ENCODE measurements around the gene KLF13.
A peak's percentile ranks its signal among the peaks of the same experiment; 100 is the strongest.

KLF13 gene

GRCh38 chr15:31336593-31337295 lies 10.1 kb downstream of the KLF13 start:
- no peak for DNase-seq (ENCODE audit: low spot score)
- TF ChIP-seq, protein P1, sequence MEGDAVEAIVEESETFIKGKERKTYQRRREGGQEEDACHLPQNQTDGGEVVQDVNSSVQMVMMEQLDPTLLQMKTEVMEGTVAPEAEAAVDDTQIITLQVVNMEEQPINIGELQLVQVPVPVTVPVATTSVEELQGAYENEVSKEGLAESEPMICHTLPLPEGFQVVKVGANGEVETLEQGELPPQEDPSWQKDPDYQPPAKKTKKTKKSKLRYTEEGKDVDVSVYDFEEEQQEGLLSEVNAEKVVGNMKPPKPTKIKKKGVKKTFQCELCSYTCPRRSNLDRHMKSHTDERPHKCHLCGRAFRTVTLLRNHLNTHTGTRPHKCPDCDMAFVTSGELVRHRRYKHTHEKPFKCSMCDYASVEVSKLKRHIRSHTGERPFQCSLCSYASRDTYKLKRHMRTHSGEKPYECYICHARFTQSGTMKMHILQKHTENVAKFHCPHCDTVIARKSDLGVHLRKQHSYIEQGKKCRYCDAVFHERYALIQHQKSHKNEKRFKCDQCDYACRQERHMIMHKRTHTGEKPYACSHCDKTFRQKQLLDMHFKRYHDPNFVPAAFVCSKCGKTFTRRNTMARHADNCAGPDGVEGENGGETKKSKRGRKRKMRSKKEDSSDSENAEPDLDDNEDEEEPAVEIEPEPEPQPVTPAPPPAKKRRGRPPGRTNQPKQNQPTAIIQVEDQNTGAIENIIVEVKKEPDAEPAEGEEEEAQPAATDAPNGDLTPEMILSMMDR (IDR thresholded peaks at IDR 0.05; ENCODE audit: extremely low read depth, insufficient read depth, missing control alignments), result no peak
- in situ Hi-C loops (cut with MboI; ENCODE audit: low pct_unique_long_range_greater_than_20kb, low sequenced_read_pairs, unreplicated experiment), result no loop called here

DNA sequence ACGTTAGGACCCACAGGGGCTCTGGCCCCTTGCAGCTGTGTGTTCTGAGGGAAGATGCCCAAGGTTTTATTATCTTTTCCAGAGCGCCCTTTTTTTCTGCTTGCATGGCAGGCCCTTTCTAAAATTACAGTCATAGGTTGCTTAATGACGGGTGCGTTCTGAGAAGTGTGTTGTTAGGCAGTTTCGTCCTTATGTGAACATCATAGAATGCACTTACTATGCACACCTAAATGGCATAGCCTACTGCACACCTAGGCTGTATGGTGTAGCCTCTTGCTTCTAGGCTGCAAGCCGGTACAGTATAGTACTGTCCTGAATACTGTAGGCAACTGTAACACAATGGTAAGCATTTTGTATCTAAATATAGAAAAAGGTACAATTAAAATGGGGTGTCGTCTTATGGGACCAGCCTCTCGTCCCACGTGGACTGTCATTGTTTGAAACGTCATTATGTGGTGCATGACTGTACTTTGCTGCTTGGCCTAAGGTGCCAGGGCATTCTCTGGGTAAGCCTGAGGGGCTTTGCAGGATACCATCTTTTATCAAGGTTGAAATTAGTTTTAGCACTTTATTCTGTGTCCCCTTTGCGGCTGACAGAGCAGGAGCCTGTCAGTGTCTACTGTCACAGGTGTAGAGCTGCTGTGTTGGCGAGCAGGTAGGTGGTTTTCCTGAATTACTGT lies 10.9 kb downstream of the KLF13 start:
- TF ChIP-seq, protein P1 (IDR thresholded peaks at IDR 0.05; ENCODE audit: extremely low read depth, insufficient read depth, missing control alignments), result no peak
- DNase-seq (ENCODE audit: low spot score), result no peak
- in situ Hi-C loops (cut with MboI; ENCODE audit: low pct_unique_long_range_greater_than_20kb, low sequenced_read_pairs, unreplicated experiment), result no loop called here

GRCh38 chr15:31338318-31338878 lies 11.8 kb downstream of the KLF13 start:
- DNase-seq (ENCODE audit: low spot score), result no peak
- in situ Hi-C loops (cut with MboI; ENCODE audit: low pct_unique_long_range_greater_than_20kb, low sequenced_read_pairs, unreplicated experiment), result no loop called here
- TF ChIP-seq, protein P1 (IDR thresholded peaks at IDR 0.05; ENCODE audit: extremely low read depth, insufficient read depth, missing control alignments), result no peak

DNA sequence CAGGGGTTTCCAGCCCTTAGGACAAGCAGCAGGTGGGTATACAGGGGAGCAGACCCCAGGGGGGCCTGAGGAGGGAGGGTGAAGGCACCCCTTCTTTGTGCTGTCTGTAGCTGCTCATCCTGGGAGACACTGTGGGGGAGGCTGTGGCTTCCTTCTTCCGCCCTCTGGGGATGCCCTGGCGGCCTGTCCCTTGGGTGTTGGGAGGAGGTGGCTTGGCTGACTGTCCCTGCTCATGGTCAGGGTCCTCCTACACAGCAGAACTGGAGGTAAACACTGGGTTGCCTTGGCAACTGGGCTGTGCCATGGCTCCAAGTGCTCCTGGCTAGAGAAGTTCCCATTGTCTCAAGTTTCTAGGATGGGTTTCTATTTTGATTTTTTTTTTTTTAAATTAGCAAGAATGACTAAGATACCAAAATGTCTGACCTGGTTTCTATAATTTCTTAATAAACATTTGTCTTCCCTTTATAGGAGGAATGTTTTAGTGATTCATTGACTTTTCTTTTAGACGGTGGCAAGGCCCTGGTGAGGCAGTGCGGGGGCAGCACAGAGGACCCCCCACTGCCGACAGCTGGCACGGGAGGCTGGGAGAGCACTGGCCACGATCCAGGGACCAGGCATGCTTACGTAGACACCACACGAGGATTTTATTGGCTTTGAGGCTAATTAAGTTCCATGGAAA lies 12.4 kb downstream of the KLF13 start:
- peak; percentile 62 for DNase-seq (ENCODE audit: low spot score)
- in situ Hi-C loops (cut with MboI; ENCODE audit: low pct_unique_long_range_greater_than_20kb, low sequenced_read_pairs, unreplicated experiment), result no loop called here
- TF ChIP-seq, protein P1 (IDR thresholded peaks at IDR 0.05; ENCODE audit: extremely low read depth, insufficient read depth, missing control alignments), result no peak

GRCh38 chr15:31339558-31339895 lies 12.9 kb downstream of the KLF13 start:
- in situ Hi-C loops (cut with MboI; ENCODE audit: low pct_unique_long_range_greater_than_20kb, low sequenced_read_pairs, unreplicated experiment), result no loop called here
- no peak for DNase-seq (ENCODE audit: low spot score)
- TF ChIP-seq, protein P1 (IDR thresholded peaks at IDR 0.05; ENCODE audit: extremely low read depth, insufficient read depth, missing control alignments), result no peak

DNA sequence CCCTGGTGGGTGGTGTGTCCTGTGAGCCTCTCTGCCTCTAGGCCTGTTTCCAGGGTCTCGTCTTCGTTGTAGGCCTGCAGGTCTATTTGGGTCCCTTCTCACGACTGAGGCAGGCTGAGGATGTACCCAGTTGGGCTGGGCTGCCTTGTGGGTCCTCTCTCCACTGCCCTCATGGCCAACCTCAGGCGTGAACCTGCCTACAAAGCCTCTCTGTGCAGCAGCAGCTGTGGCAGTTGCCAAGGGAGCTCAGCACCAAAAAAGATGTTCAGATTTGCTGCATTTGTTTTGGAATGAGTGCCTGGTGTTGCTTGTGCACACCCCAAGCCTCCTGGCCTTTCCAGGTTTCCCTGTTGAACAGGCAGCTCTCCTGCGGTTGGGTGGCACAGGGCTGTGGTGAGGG lies 13.4 kb downstream of the KLF13 start:
- DNase-seq (ENCODE audit: low spot score), result no peak
- TF ChIP-seq, protein P1 (IDR thresholded peaks at IDR 0.05; ENCODE audit: extremely low read depth, insufficient read depth, missing control alignments), result no peak
- in situ Hi-C loops (cut with MboI; ENCODE audit: low pct_unique_long_range_greater_than_20kb, low sequenced_read_pairs, unreplicated experiment), result no loop called here

Measured in GM13977 (cell line).